C4-2B (cell line): Measurements from ENCODE around the gene INCENP.

Source experiments
- H3K27ac ChIP-seq: fragments of 450-650 bp; 2 replicates; pipeline ENCODE4 v1.5.1; 2017
- ZFX ChIP-seq: fragments of 450-650 bp; IDR thresholded peaks from 2 replicates; pipeline ENCODE4 v1.6.1; 2017
- TF ChIP-seq, protein P1 (sequence below): fragments of 450-650 bp; conservative IDR thresholded peaks from 2 replicates; pipeline ENCODE4 v1.5.1; 2017; ENCODE audit warnings: mild to moderate bottlenecking

The INCENP gene

DNA sequence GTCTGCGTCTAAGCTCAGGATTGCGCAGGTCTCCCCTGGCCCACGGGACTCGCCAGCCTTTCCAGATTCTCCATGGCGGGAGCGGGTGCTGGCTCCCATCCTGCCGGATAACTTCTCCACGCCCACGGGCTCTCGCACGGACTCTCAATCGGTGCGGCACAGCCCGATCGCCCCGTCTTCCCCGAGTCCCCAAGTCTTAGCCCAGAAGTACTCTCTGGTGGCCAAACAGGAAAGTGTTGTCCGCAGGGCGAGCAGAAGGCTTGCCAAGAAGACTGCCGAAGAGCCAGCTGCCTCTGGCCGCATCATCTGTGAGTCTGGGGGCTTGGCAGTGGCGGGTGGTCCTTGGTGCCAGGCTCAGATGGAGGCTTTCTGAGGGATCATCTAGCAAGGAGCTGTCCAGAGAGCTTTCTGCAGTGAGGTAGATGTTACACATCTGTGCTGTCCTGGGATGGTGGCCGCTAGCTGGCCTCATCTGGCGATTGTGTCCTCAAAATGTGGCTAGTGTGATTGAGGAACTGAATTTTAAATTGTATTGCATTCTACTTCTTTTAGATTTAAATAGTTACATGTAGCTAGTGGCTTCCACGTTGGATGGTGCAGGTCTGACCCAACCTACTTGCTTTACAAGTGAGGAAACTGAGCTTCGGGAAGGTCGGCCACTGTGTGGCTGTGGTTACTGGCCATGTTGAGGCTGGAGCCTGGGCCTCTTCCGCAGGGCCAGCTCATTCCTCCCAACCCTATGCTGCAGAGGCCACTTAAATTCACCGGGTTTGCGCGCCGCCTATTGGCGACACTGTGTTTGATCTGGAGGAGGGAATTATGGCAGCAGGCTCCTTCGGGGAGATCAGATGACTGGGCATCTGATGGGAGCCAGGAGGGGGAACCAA is 6.7 kb downstream of the INCENP start:
- H3K27ac ChIP-seq: no peak overlapping the region
- TF ChIP-seq ZFX: no peak
- TF ChIP-seq, protein P1, sequence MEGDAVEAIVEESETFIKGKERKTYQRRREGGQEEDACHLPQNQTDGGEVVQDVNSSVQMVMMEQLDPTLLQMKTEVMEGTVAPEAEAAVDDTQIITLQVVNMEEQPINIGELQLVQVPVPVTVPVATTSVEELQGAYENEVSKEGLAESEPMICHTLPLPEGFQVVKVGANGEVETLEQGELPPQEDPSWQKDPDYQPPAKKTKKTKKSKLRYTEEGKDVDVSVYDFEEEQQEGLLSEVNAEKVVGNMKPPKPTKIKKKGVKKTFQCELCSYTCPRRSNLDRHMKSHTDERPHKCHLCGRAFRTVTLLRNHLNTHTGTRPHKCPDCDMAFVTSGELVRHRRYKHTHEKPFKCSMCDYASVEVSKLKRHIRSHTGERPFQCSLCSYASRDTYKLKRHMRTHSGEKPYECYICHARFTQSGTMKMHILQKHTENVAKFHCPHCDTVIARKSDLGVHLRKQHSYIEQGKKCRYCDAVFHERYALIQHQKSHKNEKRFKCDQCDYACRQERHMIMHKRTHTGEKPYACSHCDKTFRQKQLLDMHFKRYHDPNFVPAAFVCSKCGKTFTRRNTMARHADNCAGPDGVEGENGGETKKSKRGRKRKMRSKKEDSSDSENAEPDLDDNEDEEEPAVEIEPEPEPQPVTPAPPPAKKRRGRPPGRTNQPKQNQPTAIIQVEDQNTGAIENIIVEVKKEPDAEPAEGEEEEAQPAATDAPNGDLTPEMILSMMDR: no peak

DNA sequence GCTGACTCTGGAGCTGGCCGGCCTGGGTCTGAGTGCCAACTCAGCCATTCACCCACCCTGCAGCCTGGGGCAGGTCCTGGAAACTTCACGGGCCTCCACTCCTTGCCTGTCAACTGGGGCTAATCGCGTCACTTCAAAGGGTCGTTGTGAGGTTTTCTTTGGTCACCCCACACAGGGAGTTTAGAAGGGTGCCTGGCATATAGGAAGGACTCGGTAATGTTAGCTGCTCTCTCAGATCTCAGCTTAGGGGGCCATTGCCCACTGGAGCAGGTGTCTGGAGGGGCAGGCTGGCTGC is 7.3 kb downstream of the INCENP start:
- TF ChIP-seq, protein P1: no peak
- TF ChIP-seq ZFX: no peak
- H3K27ac ChIP-seq: no peak overlapping the region

DNA sequence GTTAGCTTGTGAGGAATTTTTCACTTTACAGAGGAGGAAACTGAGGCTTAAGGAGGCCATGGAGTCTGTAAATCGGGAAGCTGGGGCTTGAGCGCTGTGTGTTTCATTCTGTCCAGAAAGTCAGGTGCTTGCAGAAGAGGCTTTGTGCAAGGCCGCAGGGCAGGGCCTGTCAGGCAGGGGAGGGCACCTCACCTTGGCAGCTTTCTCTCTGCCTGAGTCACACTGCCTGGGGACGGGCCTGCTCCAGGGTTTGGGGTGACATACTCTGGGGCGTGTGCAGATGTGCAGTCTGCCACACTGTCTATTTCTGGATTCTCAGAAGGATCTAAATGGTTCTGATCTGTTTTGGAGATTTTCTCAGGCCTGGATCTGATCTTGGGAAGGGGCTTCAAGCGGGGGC is 8.4 kb downstream of the INCENP start:
- TF ChIP-seq, protein P1: no peak
- TF ChIP-seq ZFX: no peak
- no peak overlapping the region for H3K27ac ChIP-seq

DNA sequence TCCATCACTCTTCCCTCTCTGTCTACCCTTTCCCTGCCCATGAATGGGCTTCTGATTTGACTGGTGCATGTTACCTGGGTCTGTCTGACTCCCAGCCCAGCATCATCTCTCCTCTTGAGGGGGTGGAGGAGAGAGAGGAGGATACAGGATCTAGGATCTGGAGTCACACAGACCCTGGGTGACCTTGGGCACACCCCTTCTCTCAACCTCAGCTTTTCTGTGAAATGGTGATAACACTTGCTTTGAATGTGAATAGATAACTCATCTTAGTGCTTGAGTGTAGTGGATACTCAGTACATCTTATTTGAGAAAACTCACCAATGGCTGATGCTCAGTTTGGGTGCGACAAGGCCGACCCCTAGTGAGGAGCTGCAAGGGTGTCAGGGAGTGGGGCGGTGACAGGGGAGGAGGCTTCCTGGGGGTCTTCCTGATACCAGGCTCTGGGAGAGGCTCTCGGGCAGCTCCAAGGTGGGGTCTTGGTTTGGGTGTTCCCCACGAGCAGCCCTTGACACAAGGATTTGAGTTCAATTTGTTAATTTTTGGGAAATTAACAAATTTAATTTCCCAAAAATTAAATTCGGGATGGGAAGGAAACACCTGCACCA is 9.0 kb downstream of the INCENP start:
- H3K27ac ChIP-seq: no peak overlapping the region
- TF ChIP-seq, protein P1: no peak
- TF ChIP-seq ZFX: no peak

DNA sequence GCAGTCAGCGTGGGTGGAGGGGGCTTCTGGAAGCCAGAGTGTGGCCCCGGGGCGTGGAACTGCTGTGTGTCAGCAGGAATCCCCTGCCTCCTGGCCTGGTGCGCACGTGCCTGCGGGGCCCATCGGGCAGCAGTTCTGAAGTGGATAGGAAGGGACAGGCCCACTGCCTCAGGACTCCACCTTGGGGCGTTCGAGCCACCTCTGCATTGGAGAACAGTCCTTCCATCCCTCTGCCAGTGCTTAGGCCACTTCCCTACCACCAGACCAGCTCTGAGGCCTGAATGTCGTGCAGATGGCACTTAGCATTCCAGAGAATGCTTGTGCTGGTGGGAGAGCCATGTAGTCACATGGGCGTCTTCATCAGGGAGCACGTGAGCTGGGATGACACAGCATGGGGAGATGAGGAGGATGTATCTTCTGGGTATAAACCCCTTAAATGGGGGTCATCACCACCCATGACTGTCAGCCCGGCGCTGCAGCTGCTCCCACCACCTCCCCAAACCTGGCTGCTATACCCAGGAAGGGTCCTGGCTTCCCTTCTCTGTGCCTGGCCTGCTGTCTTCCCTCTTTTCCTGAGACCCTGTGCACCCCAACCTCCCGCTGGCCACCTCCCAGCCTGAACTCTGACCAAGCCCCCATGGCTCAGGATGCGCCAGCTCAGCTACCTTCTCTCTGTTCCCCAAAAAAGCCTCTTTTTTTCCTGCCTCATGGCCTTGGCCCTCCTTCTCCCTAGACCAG is 9.7 kb downstream of the INCENP start:
- TF ChIP-seq, protein P1: no peak
- no peak for TF ChIP-seq ZFX

DNA sequence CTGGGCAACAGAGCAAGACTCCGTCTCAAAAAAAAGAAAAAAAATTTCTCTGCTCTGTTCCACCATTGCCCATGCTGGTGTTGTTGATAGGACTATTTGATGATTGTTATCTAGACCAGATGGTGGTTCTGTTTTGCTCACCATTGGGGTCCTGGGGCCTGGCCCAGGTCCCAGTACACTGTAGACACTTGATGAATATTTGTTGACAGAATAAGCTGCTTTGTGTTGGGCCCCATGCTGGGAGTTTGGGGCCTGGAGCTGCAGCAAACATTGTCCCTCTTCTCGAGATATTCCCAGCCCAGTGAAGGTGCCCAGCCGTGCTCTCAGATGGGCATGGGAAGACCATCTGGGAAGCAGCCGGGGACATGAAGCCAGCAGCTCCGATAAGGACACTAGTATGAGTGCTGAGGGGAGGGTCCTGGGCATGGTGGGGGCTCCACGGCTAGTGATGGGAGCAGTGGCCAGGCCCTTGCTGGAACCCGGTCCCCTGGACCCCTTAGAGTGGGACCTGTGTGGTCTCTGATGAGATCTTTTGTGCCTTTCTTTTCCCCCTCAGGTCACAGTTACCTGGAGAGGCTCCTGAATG is 13.6 kb downstream of the INCENP start:
- H3K27ac ChIP-seq: no peak overlapping the region
- TF ChIP-seq, protein P1: no peak
- no peak for TF ChIP-seq ZFX

More for the DNA sequence above, 9.7 kb downstream of the INCENP start:
- H3K27ac ChIP-seq: no peak overlapping the region
